IgD-negative memory B cell (primary cell): ENCODE data around the gene PFKP. TPM values are rescaled to one million over a fixed set of nuclear protein-coding genes. Genes with fewer than 3 reads are reported as not detected.

Experiments
- H3K27ac Mint-ChIP-seq, 3 donors: one replicate each; pipeline ENCODE4 v1.8.0; 2020 to 2022; ENCODE audit warnings: mild to moderate bottlenecking in 3 of 3, mixed read lengths in 3 of 3, moderate library complexity in 1 of 3
- H3K27me3 Mint-ChIP-seq: one replicate; pipeline ENCODE4 v1.8.0; 2021; ENCODE audit warnings: mixed read lengths
- H3K36me3 Mint-ChIP-seq: one replicate; pipeline ENCODE4 v1.8.0; 2020; ENCODE audit warnings: mild to moderate bottlenecking, mixed read lengths
- H3K4me1 Mint-ChIP-seq, 3 donors: one replicate each; pipeline ENCODE4 v1.8.0; 2020 to 2022; ENCODE audit warnings: mixed read lengths in 3 of 3, mild to moderate bottlenecking in 1 of 3
- H3K4me3 Mint-ChIP-seq, 4 donors: one replicate each; pipeline ENCODE4 v1.8.0; 2020 to 2022; ENCODE audit warnings: mild to moderate bottlenecking in 4 of 4, mixed read lengths in 4 of 4, moderate library complexity in 3 of 4
- H3K9me3 Mint-ChIP-seq, 3 donors: one replicate each; pipeline ENCODE4 v1.8.0; 2020 to 2021; ENCODE audit warnings: mixed read lengths in 3 of 3, mild to moderate bottlenecking in 1 of 3
- polyA plus RNA-seq: library from polyadenylated mRNA; unstranded; fragments of 300-500 nt; fragmentation: Illumina TruSeq; gene quantifications from one replicate; pipeline ENCODE4 v1.2.3, GENCODE V29; 2021

PFKP gene
- polyA plus RNA-seq, 1 donor from 2014 or later = 42.2 TPM

DNA sequence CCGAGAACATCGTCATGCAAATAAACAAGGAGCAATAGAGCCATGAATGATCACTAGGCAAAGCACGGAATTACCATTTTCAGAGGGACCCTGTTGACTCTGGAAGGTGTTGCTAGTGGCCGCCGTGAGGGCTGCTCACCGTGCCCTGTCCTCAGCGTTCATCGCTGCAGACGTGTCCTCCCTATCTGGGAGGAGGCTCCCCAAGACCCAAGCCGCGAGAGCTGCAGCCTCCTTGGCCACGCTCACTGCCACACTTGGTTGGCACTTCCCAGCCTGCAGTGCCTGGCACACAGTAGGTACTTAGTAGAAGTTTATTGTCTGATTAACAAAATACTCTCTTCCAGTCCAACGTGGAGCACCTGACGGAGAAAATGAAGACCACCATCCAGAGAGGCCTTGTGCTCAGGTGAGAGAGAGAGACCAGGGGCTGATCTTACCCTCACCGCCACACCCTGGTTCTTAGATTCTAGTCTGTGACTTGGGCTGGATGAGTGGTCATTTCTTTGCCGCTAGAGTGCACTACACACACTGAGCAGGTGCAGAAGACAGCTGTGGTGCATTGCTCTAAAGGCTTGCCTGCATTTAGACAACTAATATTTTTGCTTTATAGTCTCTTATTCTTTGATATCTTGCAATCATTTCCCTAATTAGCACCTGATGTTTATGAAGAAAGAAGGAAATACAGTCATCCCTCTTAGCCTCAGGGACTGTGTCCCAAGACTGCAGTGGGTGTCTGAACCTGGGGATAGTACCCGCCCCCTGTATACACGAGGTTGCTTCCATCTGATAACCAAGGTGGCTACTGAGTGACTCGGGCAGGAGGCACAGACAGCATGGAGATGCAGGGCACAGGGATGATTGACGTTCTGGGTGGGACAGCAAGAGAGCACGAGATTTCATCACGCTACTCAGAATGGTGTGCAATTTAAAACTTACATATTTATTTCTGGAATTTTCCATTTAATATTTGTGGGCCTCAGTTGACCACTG is 65.0 kb downstream of the PFKP start:
- Mint-ChIP-seq H3K9me3 (peaks cover 0 to 4% (median 0%) of the 10 kb centered on the region in 3 donors), H3K27me3 (no peaks in the 10 kb centered on the region), H3K36me3 (peaks cover 12% of the 10 kb centered on the region), H3K4me3 (no peak overlapping the region), H3K27ac (peak overlapping the region in 1 of 3 donors; percentile 74), H3K4me1 (no peaks in the 10 kb centered on the region)

- peaks cover 13% of the 10 kb centered on the region for H3K36me3 Mint-ChIP-seq
- H3K27me3 Mint-ChIP-seq = no peaks in the 10 kb centered on the region
- no peak overlapping the region for H3K27ac Mint-ChIP-seq
- H3K4me1 Mint-ChIP-seq = no peaks in the 10 kb centered on the region
- no peak overlapping the region for H3K4me3 Mint-ChIP-seq
- H3K9me3 Mint-ChIP-seq = no peaks in the 10 kb centered on the region
Measured at GRCh38 chr10:3133948-3134347, 66.6 kb downstream of the PFKP start.

- Mint-ChIP-seq H3K9me3 (no peaks in the 10 kb centered on the region), H3K27ac (no peak overlapping the region), H3K36me3 (peaks cover 14% of the 10 kb centered on the region), H3K4me1 (no peaks in the 10 kb centered on the region), H3K4me3 (no peak overlapping the region), H3K27me3 (no peaks in the 10 kb centered on the region)
Measured at GRCh38 chr10:3135006-3135405, 67.7 kb downstream of the PFKP start.

DNA sequence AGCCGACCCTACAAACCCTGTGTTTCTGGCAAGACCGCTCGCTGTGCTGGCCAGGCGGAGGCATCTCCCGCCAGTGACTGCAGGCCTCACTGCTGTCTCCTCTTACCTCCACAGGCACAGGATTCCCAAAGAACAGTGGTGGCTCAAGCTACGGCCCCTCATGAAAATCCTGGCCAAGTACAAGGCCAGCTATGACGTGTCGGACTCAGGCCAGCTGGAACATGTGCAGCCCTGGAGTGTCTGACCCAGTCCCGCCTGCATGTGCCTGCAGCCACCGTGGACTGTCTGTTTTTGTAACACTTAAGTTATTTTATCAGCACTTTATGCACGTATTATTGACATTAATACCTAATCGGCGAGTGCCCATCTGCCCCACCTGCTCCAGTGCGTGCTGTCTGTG is 69.0 kb downstream of the PFKP start:
- Mint-ChIP-seq H3K4me3 (no peak overlapping the region), H3K9me3 (no peaks in the 10 kb centered on the region), H3K4me1 (no peaks in the 10 kb centered on the region), H3K36me3 (peaks cover 11% of the 10 kb centered on the region), H3K27me3 (no peaks in the 10 kb centered on the region), H3K27ac (peak overlapping the region in 1 of 3 donors; percentile 31)

- no peaks in the 10 kb centered on the region for H3K9me3 Mint-ChIP-seq
- no peak overlapping the region for H3K27ac Mint-ChIP-seq
- peaks cover 8% of the 10 kb centered on the region for H3K36me3 Mint-ChIP-seq
- no peaks in the 10 kb centered on the region for H3K27me3 Mint-ChIP-seq
- H3K4me3 Mint-ChIP-seq = no peak overlapping the region
- no peaks in the 10 kb centered on the region for H3K4me1 Mint-ChIP-seq
Measured at GRCh38 chr10:3136763-3137611, 69.6 kb downstream of the PFKP start.

DNA sequence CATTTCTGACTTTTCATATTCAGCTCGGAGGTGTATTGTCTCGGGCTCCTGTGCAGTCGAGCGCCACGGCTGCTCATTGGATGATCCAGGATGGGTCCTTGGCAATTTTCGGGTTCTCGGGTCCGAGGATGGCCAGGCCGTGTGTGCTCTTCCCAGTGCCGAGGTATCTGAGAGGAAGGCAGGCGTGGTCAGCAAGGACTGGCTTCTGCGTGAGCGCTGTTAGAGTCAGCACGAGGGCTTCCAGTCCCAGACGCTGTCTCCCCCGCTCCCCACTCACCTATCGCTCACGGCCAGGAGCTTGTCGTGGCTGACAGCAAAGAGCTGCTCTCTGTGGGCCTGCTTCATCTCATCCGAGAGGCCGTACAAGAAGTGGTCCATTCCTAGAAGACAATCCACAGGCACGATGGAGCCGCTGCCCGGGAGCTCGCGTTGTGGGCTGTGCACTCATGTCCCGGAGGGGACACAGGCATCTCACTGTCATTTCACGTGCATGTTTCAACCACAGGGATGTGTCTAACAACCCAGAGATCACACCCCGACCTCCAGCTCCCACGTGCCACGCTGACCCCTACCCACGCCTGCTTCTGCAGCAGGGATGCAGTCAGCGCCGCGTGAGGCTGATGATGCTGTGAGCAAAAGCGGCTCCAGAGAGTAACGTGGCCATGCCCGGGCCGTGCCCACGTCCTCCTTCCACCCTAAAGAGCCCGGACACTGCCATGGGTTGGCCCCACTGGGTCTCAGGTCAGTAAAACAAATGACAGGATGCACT is 70.8 kb downstream of the PFKP start:
- Mint-ChIP-seq H3K9me3 (no peaks in the 10 kb centered on the region), H3K27ac (no peak overlapping the region), H3K4me1 (no peaks in the 10 kb centered on the region), H3K27me3 (no peaks in the 10 kb centered on the region), H3K4me3 (no peak overlapping the region), H3K36me3 (peaks cover 8% of the 10 kb centered on the region)

- no peaks in the 10 kb centered on the region for H3K9me3 Mint-ChIP-seq
- H3K27me3 Mint-ChIP-seq = no peaks in the 10 kb centered on the region
- peaks cover 8% of the 10 kb centered on the region for H3K36me3 Mint-ChIP-seq
- H3K4me3 Mint-ChIP-seq = no peak overlapping the region
- no peaks in the 10 kb centered on the region for H3K4me1 Mint-ChIP-seq
- H3K27ac Mint-ChIP-seq = no peak overlapping the region
Measured at GRCh38 chr10:3139216-3139910, 72.0 kb downstream of the PFKP start.

GRCh38 chr10:3140280-3140679 is 72.9 kb downstream of the PFKP start:
- Mint-ChIP-seq H3K4me1 (no peaks in the 10 kb centered on the region), H3K36me3 (peaks cover 8% of the 10 kb centered on the region), H3K9me3 (no peaks in the 10 kb centered on the region), H3K27ac (no peak overlapping the region), H3K27me3 (no peaks in the 10 kb centered on the region), H3K4me3 (no peak overlapping the region)

- Mint-ChIP-seq H3K9me3 (no peaks in the 10 kb centered on the region), H3K27me3 (no peaks in the 10 kb centered on the region), H3K36me3 (peaks cover 11% of the 10 kb centered on the region), H3K4me1 (no peaks in the 10 kb centered on the region), H3K4me3 (no peak overlapping the region), H3K27ac (no peak overlapping the region)
Measured at GRCh38 chr10:3141351-3142005, 74.1 kb downstream of the PFKP start.

- Mint-ChIP-seq H3K27ac (no peak overlapping the region), H3K4me1 (no peaks in the 10 kb centered on the region), H3K4me3 (peak overlapping the region in 1 of 4 donors; percentile 70), H3K9me3 (no peaks in the 10 kb centered on the region), H3K27me3 (no peaks in the 10 kb centered on the region), H3K36me3 (peaks cover 11% of the 10 kb centered on the region)
Measured at GRCh38 chr10:3142146-3142875, 75.0 kb downstream of the PFKP start.

- Mint-ChIP-seq H3K27me3 (no peaks in the 10 kb centered on the region), H3K4me1 (no peaks in the 10 kb centered on the region), H3K4me3 (no peak overlapping the region), H3K27ac (no peak overlapping the region), H3K36me3 (peaks cover 13% of the 10 kb centered on the region), H3K9me3 (no peaks in the 10 kb centered on the region)
Measured at GRCh38 chr10:3143366-3143765, 76.0 kb downstream of the PFKP start.

GRCh38 chr10:3143791-3144434 is 76.6 kb downstream of the PFKP start:
- H3K4me1 Mint-ChIP-seq = no peaks in the 10 kb centered on the region
- H3K9me3 Mint-ChIP-seq = no peaks in the 10 kb centered on the region
- peaks cover 9% of the 10 kb centered on the region for H3K36me3 Mint-ChIP-seq
- H3K27me3 Mint-ChIP-seq = no peaks in the 10 kb centered on the region
- no peak overlapping the region for H3K27ac Mint-ChIP-seq
- peak overlapping the region in 1 of 4 donors; percentile 60 for H3K4me3 Mint-ChIP-seq

DNA sequence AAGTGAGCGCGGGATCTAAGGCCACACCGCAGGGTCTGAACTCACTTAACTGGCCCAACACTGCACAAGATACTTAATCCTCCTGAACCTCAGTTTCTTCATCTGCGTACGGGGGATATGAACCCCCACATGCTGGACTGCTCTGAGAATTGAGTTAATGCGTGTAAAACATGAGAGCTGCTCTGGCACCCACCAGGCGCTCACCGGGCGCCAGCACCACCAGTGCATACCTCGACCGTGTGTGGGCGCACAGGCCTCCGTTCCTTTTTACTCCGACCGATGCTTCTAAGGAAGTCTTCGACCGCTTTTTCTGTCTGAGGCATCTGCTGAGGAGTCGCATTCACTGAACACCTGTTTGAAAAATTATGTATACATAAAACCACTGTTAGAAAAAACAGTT is 78.0 kb downstream of the PFKP start:
- H3K27me3 Mint-ChIP-seq = no peaks in the 10 kb centered on the region
- no peak overlapping the region for H3K4me3 Mint-ChIP-seq
- peaks cover 8% of the 10 kb centered on the region for H3K36me3 Mint-ChIP-seq
- no peaks in the 10 kb centered on the region for H3K4me1 Mint-ChIP-seq
- H3K9me3 Mint-ChIP-seq = no peaks in the 10 kb centered on the region
- H3K27ac Mint-ChIP-seq = peak overlapping the region in 1 of 3 donors; percentile 7
